GM08714 (cell line): ENCODE data around the gene MBD5.

Experiments
- H3K4me3 ChIP-seq: fragments of 200-500 bp; sonication (Bioruptor generic); 2 replicates; pipeline ENCODE4 v1.5.1; 2014; ENCODE audit warnings: mild to moderate bottlenecking, low read length, inconsistent platforms
- ZNF274 ChIP-seq: IDR thresholded peaks from 2 replicates; pipeline ENCODE4 v1.6.1; 2012; ENCODE audit warnings: mild to moderate bottlenecking, low read depth, low read length

The MBD5 gene

DNA sequence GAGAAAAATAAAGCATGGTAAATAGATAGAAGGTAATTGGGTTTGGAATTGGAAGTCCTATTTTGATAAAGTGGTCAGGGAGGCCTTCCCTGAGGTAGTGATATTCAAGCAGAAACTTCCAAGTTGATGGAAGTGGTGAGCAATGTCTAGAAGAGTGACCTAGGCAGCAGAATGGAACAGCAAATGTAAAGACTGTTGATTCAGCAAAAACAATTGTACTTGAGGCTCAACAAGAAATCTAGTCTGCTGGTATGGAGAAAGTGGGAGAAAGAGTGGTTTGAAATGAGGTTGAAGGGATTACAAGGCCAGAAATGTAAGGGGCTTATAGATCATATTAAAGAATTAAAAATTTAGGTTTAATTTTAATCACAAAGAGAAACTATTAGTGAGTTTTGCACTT, 181.3 kb downstream of the MBD5 start:
- TF ChIP-seq ZNF274, result no peak
- H3K4me3 ChIP-seq, result no peak overlapping the region

DNA sequence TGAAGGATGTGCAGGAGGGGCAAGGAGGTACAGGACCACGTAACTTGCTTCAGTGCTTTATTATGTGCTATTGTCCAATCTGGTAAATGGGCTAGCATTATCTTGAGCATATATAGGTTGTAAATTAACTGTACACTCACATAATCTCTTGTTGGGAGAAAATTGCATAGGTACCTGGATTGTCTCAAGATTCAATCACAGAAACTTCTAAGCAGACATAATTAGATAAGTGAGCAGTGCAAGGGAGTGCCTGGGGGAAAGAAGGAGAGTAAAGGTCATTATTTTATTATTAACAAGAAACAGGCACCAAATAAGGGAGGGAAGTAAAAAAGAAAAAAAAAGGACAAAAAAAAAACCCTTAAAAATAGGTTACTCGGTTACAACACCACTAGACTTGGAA, 186.2 kb downstream of the MBD5 start:
- H3K4me3 ChIP-seq, result no peak overlapping the region
- TF ChIP-seq ZNF274, result no peak

DNA sequence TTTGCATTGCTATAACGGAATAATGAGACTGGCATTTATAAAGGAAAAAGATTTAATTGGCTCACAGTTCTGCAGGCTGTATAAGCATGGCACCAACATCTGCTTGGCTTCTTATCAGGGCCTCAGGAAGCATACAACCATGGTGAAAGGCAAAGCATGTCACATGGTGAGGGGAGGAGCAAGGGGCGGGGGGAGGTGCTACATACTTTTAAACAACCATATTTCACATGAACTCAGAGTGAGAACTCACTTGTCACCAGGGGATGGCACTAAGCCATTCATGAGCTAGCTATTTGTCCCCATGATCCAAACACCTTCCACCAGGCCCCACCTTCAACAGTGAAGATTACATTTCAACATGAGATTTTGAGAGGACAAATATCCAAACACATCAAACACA, 188.7 kb downstream of the MBD5 start:
- H3K4me3 ChIP-seq, result no peak overlapping the region
- no peak for TF ChIP-seq ZNF274

DNA sequence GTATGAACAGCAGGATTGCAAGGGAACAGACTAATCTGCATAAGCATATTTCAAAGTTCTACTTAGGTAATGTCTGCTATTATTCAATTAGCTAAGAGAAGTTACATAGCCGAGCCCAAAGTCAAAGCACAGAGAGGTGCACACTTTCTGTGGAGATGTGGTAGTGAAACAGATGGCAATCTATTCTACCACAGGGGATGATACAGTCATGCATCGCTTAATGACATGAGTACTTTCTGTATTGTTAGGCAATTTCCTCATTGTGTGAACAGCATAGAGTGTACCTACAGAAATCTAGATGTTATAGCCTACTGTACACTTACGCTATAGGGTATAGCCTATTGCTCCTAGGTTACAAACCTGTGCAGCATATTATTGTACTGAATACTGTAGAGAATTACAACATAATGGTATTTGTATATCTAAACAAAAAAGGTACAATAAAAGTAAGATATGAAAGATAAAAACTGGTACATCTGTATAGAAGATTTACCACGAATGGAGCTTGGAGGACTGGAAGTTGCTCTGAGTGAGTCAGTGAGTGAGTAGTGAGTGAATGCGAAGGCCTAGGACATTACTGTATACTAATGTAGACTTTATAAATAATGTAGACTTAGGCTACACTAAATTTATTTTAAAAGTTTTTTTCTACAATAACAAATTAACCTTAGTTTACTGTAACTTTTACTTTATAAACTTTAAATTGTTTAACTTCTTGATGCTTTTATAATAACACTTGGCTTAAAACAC, 197.6 kb downstream of the MBD5 start:
- TF ChIP-seq ZNF274, result no peak

DNA sequence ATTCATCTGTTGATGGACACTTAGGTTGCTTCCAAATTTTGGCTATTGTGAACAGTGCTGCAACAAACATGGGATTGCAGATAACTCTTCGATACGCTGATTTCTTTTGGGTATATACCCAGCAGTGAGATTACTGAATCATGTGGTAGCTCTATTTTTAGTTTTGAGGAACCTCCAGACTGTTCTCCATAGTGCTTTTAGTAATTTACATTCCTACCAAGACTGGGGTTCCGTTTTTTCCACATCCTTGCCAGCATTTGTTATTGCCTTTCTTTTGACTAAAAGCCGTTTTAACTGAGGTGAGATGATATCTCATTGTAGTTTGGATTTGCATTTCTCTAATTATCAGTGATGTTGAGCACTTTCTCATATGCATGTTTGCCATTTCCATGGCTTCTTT, 200.3 kb downstream of the MBD5 start:
- H3K4me3 ChIP-seq, result no peak overlapping the region
- no peak for TF ChIP-seq ZNF274

More for the DNA sequence above, 197.6 kb downstream of the MBD5 start:
- no peak overlapping the region for H3K4me3 ChIP-seq

DNA sequence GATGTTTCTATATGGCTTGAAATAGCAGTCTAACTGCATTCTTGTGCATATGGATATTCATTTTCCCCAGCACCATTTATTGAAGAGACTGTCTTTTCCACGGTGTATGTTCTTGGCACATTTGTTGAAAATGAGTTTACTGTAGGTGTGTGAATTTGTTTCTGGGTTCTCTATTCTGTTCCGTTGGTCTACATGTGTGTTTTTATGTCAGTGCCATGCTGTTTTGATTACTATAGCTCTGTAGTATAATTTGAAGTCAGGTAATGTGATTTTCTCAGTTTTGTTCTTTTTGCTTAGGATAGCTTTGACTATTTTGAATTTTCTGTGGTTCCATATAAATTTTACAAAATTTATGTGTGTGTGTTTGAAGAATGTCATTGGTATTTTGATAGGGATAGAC, 201.0 kb downstream of the MBD5 start:
- H3K4me3 ChIP-seq, result no peak overlapping the region
- no peak for TF ChIP-seq ZNF274

DNA sequence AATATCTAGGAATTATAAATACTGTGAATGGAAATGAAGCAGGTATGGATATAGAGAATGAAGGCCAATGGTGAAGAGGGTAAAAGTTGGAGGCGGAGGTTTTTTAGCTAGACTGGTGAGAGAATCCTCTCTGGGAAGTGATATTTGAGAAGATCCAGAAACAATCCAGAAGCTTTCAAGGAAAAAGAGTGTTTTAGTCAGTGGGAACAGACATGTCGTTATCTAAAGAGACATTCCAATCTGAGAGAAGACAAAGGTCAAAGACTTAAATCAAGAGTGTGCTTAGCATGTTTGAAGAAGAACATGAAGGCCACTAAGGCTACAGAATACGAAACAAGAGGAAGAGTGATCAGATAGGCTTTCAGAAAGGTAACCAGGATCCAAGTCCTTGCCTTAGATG, 211.0 kb downstream of the MBD5 start:
- H3K4me3 ChIP-seq, result no peak overlapping the region
- TF ChIP-seq ZNF274, result no peak

DNA sequence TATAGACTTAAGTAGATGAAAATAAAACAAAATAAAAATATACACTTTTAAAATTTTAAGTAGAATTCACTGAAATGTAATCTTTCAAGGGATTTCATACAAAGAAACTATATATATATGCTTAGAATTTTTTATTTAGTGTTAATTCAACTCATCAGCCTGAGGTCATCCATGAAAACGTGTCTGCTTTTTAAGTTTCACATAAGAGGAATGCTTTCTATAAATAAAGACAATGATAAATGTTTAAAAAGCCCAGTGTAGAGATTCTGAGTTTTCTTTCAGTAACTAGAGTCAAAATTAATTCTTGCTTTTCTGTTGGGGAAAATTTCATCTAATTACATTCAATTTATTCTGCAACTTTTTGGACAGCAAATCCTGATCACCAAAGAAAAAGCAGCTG, 213.3 kb downstream of the MBD5 start:
- H3K4me3 ChIP-seq, result no peak overlapping the region

DNA sequence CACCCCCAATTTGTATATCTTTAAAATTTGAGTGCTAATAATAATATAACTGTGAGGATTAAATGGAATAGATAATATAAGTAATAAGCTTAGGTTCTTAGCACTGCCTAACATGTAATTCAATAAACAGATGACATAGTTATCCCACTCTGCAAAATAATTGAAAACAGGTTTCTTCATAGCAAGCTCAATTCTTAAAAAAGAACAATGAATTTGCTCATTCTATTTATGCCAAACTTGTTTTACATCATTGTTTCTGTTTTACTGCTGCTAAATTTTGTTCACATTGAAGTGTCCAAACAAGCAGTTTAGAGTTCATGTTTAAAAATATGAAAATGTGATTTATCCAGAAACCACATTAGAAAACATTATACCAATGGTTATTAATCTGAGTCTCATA, 217.0 kb downstream of the MBD5 start:
- TF ChIP-seq ZNF274, result no peak
- H3K4me3 ChIP-seq, result no peak overlapping the region

More for the DNA sequence above, 213.3 kb downstream of the MBD5 start:
- no peak for TF ChIP-seq ZNF274

DNA sequence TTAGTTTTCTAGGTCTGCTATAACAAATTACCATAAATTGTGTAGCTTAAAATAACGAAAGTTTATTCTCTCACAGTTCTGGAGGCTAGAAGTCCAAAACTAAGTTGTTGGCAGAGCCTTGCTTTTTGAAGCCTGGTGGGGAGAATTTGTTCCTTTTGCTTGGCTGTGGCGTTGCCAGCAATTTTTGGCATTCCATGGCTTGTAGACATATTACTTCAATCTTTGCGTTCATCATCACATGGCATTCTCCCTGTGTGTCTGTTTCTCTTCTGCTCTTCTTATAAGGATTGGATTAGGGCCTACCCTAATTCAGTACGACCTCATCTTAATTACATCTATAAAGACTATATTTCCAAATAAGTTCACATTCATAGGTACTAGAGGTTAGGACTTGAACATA, 217.7 kb downstream of the MBD5 start:
- no peak overlapping the region for H3K4me3 ChIP-seq
- TF ChIP-seq ZNF274, result no peak

DNA sequence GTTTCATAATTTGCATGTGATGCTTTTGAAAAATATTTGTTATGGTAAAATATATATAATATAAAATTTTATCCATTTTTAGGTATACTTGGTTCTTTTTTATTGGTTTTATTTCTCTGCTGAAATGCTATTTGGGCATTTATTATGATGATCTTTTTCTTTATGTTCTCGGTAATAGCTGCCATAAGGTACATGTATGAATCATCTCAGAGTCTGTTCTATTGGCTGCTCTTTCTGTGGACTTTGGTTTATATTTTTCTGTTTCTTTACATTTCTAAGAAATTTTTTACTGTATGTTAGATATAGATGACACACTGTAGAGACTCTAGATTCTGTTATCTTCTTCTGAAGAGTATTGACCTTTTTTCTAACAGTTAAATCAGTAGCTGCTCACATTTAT, 219.9 kb downstream of the MBD5 start:
- TF ChIP-seq ZNF274, result no peak

DNA sequence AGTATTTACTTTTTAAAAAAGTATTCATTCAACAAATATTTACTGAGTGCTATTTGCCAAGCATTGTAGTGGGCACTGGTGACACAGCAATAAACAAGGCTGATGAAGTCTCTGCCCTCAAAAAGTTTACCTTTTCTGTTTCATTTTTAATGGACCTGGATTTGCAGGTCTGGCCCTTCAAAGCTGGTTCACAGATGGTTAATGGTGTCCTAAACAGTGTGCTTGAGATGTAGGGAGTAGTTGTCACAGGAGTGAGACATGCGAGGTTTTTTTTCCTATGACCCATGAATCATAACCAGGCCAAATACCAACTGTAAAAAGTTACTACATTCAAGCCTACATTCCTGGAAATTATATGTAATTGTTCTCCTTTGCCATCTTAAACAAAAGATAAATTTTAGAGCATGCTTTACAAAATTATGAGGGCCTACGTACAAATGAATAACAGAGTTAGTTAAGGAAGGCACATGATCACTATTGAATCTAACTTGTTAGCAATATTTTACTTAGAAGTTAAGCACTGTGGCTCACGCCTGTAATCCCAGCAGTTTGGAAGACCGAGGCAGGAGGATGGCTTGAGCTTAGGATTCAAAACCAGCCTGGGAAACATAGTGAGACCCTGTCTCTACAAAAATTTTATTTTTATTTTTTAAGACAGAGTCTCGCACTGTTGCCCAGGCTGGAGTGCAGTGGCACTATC, 223.9 kb downstream of the MBD5 start:
- TF ChIP-seq ZNF274, result no peak
- H3K4me3 ChIP-seq, result no peak overlapping the region

More for the DNA sequence above, 219.9 kb downstream of the MBD5 start:
- H3K4me3 ChIP-seq, result no peak overlapping the region

DNA sequence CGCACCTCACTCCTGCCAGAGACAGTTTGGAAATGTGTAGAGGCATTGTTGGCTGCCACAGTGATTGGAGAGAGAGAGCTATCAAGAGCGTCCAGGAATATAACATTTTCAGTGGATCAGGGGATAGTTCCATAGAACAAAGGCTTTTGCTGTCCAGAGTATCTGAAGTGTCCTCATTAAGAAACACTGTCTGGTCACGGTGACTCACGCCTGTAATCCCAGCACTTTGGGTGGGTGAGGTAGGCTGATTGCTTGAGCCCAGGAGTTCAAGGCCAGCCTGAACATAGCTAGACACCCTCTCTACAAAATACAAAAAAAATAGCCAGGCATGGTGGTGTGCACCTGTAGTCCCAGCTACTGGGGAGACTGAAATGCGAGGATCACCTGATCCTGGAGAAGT, 231.1 kb downstream of the MBD5 start:
- H3K4me3 ChIP-seq, result no peak overlapping the region
- TF ChIP-seq ZNF274, result no peak

DNA sequence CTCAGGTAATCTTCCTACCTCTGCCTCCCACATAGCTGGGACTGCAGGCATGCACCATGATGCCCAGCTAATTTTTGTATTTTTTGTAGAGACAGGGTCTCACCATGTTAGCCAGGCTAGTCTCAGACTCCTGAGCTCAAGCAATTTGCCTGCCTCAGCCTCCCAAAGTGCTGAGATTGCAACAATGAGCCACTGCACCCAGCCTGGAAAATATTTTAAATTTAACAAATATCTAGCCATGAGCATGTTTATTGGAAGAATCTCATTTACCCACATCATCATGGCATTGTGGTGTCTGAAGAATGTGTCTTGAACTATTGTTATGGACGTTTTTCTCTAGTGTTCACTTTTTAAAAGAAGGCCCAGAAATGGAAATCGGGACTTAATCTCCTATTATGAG, 231.8 kb downstream of the MBD5 start:
- TF ChIP-seq ZNF274, result no peak
- no peak overlapping the region for H3K4me3 ChIP-seq

DNA sequence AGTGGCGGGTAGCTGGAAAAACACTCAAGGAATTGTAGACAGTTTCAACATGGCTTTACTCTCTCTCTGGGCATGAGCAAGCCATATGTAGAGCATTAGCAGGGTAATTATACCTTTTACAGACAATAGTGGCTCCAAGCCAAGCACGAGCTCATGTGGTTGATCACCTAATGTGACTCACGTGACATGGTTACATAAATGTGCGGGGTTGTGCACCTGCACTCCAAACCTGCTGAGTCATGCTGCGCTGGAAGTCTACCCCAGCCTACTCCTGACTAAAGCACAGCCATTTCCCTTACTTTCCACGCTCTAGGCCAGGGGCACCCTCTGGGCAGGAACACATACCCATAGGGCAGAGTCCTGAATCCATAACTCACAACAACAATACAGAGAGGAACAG, 232.8 kb downstream of the MBD5 start:
- TF ChIP-seq ZNF274, result no peak
- no peak overlapping the region for H3K4me3 ChIP-seq

DNA sequence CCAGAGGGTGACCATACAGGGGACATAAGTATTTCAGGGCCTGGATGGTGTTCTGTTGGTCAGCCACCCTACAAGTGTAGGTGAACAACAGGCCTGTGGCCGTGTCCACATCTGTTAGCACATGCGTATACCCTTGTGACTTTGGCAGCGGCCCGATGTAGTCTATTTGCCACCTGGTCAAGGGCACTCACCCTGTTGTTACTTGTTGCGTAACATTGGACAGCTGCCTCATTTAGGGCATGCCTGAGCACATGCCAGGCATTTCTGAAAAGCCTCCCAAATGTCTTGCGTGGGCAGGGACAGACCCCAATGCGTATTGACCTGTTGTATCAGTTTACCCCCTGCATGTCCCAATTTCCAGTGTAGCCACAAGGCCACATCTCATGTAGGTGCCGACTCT, 235.0 kb downstream of the MBD5 start:
- H3K4me3 ChIP-seq, result no peak overlapping the region
- no peak for TF ChIP-seq ZNF274

DNA sequence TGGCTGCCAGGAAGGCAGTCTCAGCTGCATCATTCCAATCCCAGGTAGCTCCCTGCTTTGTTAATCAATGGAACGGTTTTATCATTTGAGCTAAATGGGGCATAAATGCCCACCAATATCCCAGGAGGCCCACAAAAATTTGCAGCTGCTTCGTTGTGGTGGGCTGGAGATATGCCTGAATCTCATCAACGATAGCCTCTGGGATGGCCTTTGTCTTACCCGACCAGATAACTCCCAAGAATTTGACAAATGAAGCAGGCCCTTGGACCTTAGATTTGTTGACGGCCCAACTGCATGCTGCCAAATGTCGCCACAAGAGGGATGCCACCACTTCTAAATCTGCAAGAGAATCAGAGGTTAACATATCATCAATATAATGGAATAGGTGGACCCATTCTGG, 236.4 kb downstream of the MBD5 start:
- no peak overlapping the region for H3K4me3 ChIP-seq
- no peak for TF ChIP-seq ZNF274
